Uterus (tissue), 4 donors: ENCODE results near the gene NTRK3. TPM values are rescaled to one million over a fixed set of nuclear protein-coding genes. Genes with fewer than 3 reads are reported as not detected.

Experiments used
- DNase-seq, 2 donors: peaks; one replicate each; pipeline ENCODE4 v3.0.0-alpha.2; 2019 to 2020
- H3K27ac ChIP-seq, 2 donors: fragments of 200-600 bp; sonication (generic); 1 replicate in 1 of 2; 2 replicates in 1 of 2; pipeline ENCODE4 v1.5.1; 2016 to 2018
- H3K27me3 ChIP-seq, 2 donors: fragments of 200-600 bp; sonication (generic); one replicate each; pipeline ENCODE4 v1.5.1; 2018 to 2019; ENCODE audit warnings: control low read depth in 1 of 2
- H3K36me3 ChIP-seq, 2 donors: fragments of 200-600 bp; sonication (generic); one replicate each; pipeline ENCODE4 v1.5.1; 2019; ENCODE audit warnings: control low read depth in 1 of 2
- H3K4me1 ChIP-seq, 2 donors: fragments of 200-600 bp; sonication (generic); one replicate each; pipeline ENCODE4 v1.5.1; 2018 to 2019; ENCODE audit warnings: control low read depth in 1 of 2
- H3K4me3 ChIP-seq, 2 donors: fragments of 200-600 bp; sonication (generic); 1 replicate in 1 of 2; 2 replicates in 1 of 2; pipeline ENCODE4 v1.5.1; 2018 to 2019; ENCODE audit warnings: mild to moderate bottlenecking in 1 of 2
- H3K9me3 ChIP-seq, 2 donors: fragments of 200-600 bp; sonication (generic); one replicate each; pipeline ENCODE4 v1.5.1; 2019; ENCODE audit warnings: control low read depth in 1 of 2
- CTCF ChIP-seq, 4 experiments: fragments of 200-600 bp in 2 of 4; fragments of 450-650 bp in 2 of 4; sonication (generic) in 2 of 4; IDR thresholded peaks; one replicate each; pipeline ENCODE4 v1.5.1; 2016 to 2019; ENCODE audit warnings: antibody characterized with exemption in 4 of 4, mild to moderate bottlenecking in 2 of 4, moderate library complexity in 1 of 4
- POLR2A ChIP-seq, 2 donors: fragments of 450-650 bp; IDR thresholded peaks; one replicate each; pipeline ENCODE4 v1.6.1; 2016; ENCODE audit warnings: antibody characterized with exemption in 2 of 2, mild to moderate bottlenecking in 1 of 2, moderate library complexity in 1 of 2
- intact Hi-C: fragments of 100-400 bp; cut with DNase I; formaldehyde crosslinking; loops from one replicate; pipeline ENCODE4 v1.15.1; 2023; ENCODE audit warnings: low total_unique reads
- total RNA-seq, 4 donors: library from RNA; depleted of rRNA in 3 of 4; stranded (reverse); fragments of >200 nt in 3 of 4; gene quantifications; one replicate each; pipeline versions ENCODE4 v1.1.0 to v1.2.4, GENCODE V29; 2014 to 2023
- donor health status: DM: yes; HTN: yes; CAD: no.

The NTRK3 gene
- total RNA-seq, 4 donors from 2014 or later: 6.9 to 47.0 (median 32.5) TPM

GRCh38 chr15:88255087-88255483, 1.5 kb downstream of the NTRK3 start:
- Histone ChIP-seq H3K27me3 (no peaks in the 10 kb centered on the region), H3K9me3 (no peaks in the 10 kb centered on the region), H3K4me1 (peaks cover 0 to 7% of the 10 kb centered on the region in 2 donors), H3K36me3 (no peaks in the 10 kb centered on the region), H3K4me3 (peak overlapping the region; percentile 5 to 33), H3K27ac (peak overlapping the region; percentile 23 to 24)
- no peak for TF ChIP-seq CTCF (IDR thresholded peaks at IDR 0.05)
- TF ChIP-seq POLR2A (IDR thresholded peaks at IDR 0.05): no peak
- DNase-seq: no peak
- intact Hi-C loops: no loop called here

- Histone ChIP-seq H3K9me3 (no peaks in the 10 kb centered on the region), H3K4me1 (peaks cover 0 to 5% of the 10 kb centered on the region in 2 donors), H3K27ac (no peak overlapping the region), H3K36me3 (no peaks in the 10 kb centered on the region), H3K27me3 (no peaks in the 10 kb centered on the region), H3K4me3 (no peak overlapping the region)
- DNase-seq: no peak
- intact Hi-C loops: no loop called here
- TF ChIP-seq CTCF (IDR thresholded peaks at IDR 0.05) (no peak), POLR2A (IDR thresholded peaks at IDR 0.05) (no peak)
Observed at GRCh38 chr15:88252441-88252840, 4.1 kb downstream of the NTRK3 start.

GRCh38 chr15:88250826-88251225, 5.7 kb downstream of the NTRK3 start:
- H3K4me3 ChIP-seq: no peak overlapping the region
- intact Hi-C loops: no loop called here
- H3K27ac ChIP-seq: no peak overlapping the region
- H3K4me1 ChIP-seq: peaks cover 0 to 5% of the 10 kb centered on the region in 2 donors
- no peak for DNase-seq
- H3K27me3 ChIP-seq: no peaks in the 10 kb centered on the region
- no peaks in the 10 kb centered on the region for H3K36me3 ChIP-seq
- H3K9me3 ChIP-seq: no peaks in the 10 kb centered on the region
- TF ChIP-seq POLR2A (IDR thresholded peaks at IDR 0.05): no peak
- no peak for TF ChIP-seq CTCF (IDR thresholded peaks at IDR 0.05)

GRCh38 chr15:88249220-88249619, 7.3 kb downstream of the NTRK3 start:
- Histone ChIP-seq H3K4me3 (no peak overlapping the region), H3K36me3 (no peaks in the 10 kb centered on the region), H3K27ac (peak overlapping the region; percentile 13 to 49), H3K4me1 (peaks cover 0 to 5% of the 10 kb centered on the region in 2 donors), H3K9me3 (no peaks in the 10 kb centered on the region), H3K27me3 (no peaks in the 10 kb centered on the region)
- peak; percentile 53 to 60 for DNase-seq
- intact Hi-C loops: no loop called here
- TF ChIP-seq POLR2A (IDR thresholded peaks at IDR 0.05) (no peak), CTCF (IDR thresholded peaks at IDR 0.05) (no peak)

GRCh38 chr15:88247914-88248313, 8.6 kb downstream of the NTRK3 start:
- intact Hi-C loops: no loop called here
- H3K4me1 ChIP-seq: peaks cover 0 to 5% of the 10 kb centered on the region in 2 donors
- no peaks in the 10 kb centered on the region for H3K9me3 ChIP-seq
- no peaks in the 10 kb centered on the region for H3K27me3 ChIP-seq
- no peak for DNase-seq
- H3K4me3 ChIP-seq: no peak overlapping the region
- TF ChIP-seq CTCF (IDR thresholded peaks at IDR 0.05): no peak
- TF ChIP-seq POLR2A (IDR thresholded peaks at IDR 0.05): no peak
- no peak overlapping the region for H3K27ac ChIP-seq
- no peaks in the 10 kb centered on the region for H3K36me3 ChIP-seq
